HepG2 (cell line): ENCODE data around the gene WDR27. TPM values are rescaled to one million over a fixed set of nuclear protein-coding genes. Genes with fewer than 3 reads are reported as not detected.

Source experiments
- FOXP1 ChIP-seq, 2 experiments: fragments of 450-650 bp in 1 of 2; IDR thresholded peaks; 2 replicates each; pipeline ENCODE4 v1.6.1; 2017 to 2018; ENCODE audit warnings: antibody characterized with exemption in 1 of 2
- MED13 ChIP-seq: sonication (generic); formaldehyde crosslinking; IDR thresholded peaks from 2 replicates; pipeline ENCODE4 v1.5.0; 2020; ENCODE audit warnings: missing genetic modification reagents
- NR2F1 ChIP-seq, 2 experiments: fragments of 450-650 bp in 1 of 2; formaldehyde crosslinking in 1 of 2; IDR thresholded peaks; 2 replicates each; pipeline versions ENCODE4 v1.5.0 to v1.6.1; 2016 to 2020; ENCODE audit warnings: mild to moderate bottlenecking in 1 of 2, missing compliant biosample characterization in 1 of 2, missing genetic modification reagents in 1 of 2, moderate library complexity in 1 of 2
- PCBP2 ChIP-seq: fragments of 200-400 bp; formaldehyde crosslinking; optimal IDR thresholded peaks from 2 replicates; pipeline ENCODE3; 2018; ENCODE audit warnings: low read length, low read depth; ENCODE audit not compliant: poor library complexity, severe bottlenecking
- SMAD1 ChIP-seq: sonication (generic); formaldehyde crosslinking; IDR thresholded peaks from 2 replicates; pipeline ENCODE4 v1.4.0; 2020; ENCODE audit warnings: missing genetic modification reagents, low read depth, mild to moderate bottlenecking, borderline replicate concordance
- SOX5 ChIP-seq: IDR thresholded peaks from 2 replicates; pipeline ENCODE4 v1.6.1; 2016; ENCODE audit warnings: borderline replicate concordance
- TBP ChIP-seq: sonication (generic); formaldehyde crosslinking; IDR thresholded peaks from 2 replicates; pipeline ENCODE4 v1.5.0; 2020; ENCODE audit warnings: missing genetic modification reagents
- ZFP36 ChIP-seq: fragments of 150-350 bp; IDR thresholded peaks from 2 replicates; pipeline ENCODE4 v1.6.1; 2018; ENCODE audit warnings: borderline replicate concordance, low read length, low read depth; ENCODE audit not compliant: partially characterized antibody
- ZNF235 ChIP-seq: sonication (generic); formaldehyde crosslinking; IDR thresholded peaks from 2 replicates; pipeline ENCODE4 v1.8.1; 2023; ENCODE audit warnings: mild to moderate bottlenecking, missing genetic modification reagents, borderline replicate concordance
- polyA plus RNA-seq, 8 experiments: library from polyadenylated mRNA; depleted of rRNA in 3 of 8; stranded (reverse) in 7 of 8; unstranded in 1 of 8; fragments of >200 nt; fragmentation: Illumina TruSeq in 4 of 8; extraction: Trizol in 4 of 8; gene quantifications; 2 replicates each; pipeline versions ENCODE4 v1.2.1 to v1.2.3, GENCODE V29; 2011 to 2016; ENCODE audit warnings: low read depth in 4 of 8, missing spikeins in 1 of 8, mixed read lengths in 1 of 8; ENCODE audit not compliant: insufficient read depth in 1 of 8
- total RNA-seq, 5 experiments: library from RNA; depleted of rRNA; stranded (reverse); fragments of >200 nt; fragmentation: Illumina TruSeq; extraction: Trizol; gene quantifications; 2 replicates each; pipeline ENCODE4 v1.2.3, GENCODE V29; 2016; ENCODE audit warnings: low read depth in 1 of 5
- TF ChIP-seq, protein P1 (sequence below): sonication (generic); formaldehyde crosslinking; IDR thresholded peaks from 2 replicates; pipeline ENCODE4 v1.5.0; 2020; ENCODE audit warnings: missing genetic modification reagents
- TF ChIP-seq, protein P2 (sequence below): sonication (generic); formaldehyde crosslinking; IDR thresholded peaks from 2 replicates; pipeline ENCODE4 v1.8.0; 2022; ENCODE audit warnings: mild to moderate bottlenecking, missing genetic modification reagents; ENCODE audit not compliant: insufficient replicate concordance
- TF ChIP-seq, protein P3 (sequence below): sonication (generic); formaldehyde crosslinking; IDR thresholded peaks from 2 replicates; pipeline ENCODE4 v1.8.1; 2023; ENCODE audit warnings: mild to moderate bottlenecking, missing genetic modification reagents, borderline replicate concordance
- TF ChIP-seq, protein P4 (sequence below): sonication (generic); formaldehyde crosslinking; conservative IDR thresholded peaks from 2 replicates; pipeline ENCODE4 v1.4.0; 2020; ENCODE audit warnings: missing genetic modification reagents
- TF ChIP-seq, protein P5 (sequence below): sonication (generic); formaldehyde crosslinking; IDR thresholded peaks from 2 replicates; pipeline ENCODE4 v1.8.0; 2022; ENCODE audit warnings: mild to moderate bottlenecking, missing genetic modification reagents, borderline replicate concordance
- TF ChIP-seq, protein P6 (sequence below): sonication (generic); formaldehyde crosslinking; IDR thresholded peaks from 2 replicates; pipeline ENCODE4 v1.4.0; 2020; ENCODE audit warnings: missing genetic modification reagents
- TF ChIP-seq, protein P7 (sequence below): sonication (generic); formaldehyde crosslinking; IDR thresholded peaks from 2 replicates; pipeline ENCODE4 v1.4.0; 2020; ENCODE audit warnings: missing genetic modification reagents

The WDR27 gene
- total and polyA plus RNA-seq, 2 of the 13 experiments (the other 11 are each of a cell fraction or from before 2014, with no cell fraction given), result 34.1 to 80.3 TPM

DNA sequence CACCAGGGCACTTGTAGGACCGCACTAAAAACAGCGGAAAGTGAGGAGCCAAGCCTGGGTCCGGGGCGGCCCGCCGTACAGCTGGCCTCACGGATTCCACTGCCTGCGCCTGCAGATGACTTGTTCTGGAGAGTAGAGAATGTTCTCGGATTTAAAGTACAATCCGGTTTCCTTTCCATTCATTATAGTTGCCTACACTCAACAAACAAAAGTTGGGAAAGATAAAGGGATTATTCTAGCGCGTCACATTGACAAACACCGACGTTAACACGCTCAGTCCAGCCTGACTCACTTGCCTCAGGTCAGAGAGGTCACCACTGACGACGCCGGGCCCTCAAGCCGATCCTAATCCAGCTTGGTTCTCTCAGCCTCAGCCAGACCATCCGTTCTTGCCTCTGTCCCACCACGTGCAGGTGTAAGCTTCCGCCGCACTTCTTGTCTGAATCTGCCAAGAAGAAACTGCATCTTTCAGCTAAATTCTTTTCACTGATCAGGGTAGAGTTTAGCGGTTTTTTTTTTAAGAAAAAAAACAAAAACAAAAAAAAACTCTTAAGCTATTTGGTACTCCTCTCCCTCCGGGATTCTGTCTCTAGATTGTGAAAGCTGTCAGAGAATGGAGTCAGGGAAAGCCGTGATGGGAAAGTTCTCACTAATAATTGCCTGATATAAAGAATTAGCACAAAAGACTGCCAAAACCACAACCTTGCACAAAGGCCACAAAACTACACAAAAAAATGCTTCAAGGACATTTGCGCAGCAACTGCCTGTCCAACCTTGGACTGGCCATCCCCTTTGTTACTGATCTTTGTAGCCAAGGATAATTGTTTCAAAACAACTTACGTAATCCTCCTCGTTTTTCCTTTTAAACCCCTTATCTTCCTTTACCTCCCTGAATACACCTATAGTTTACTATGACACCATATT lies 23.6 kb upstream of the WDR27 start (continued):
- TF ChIP-seq, protein P1, sequence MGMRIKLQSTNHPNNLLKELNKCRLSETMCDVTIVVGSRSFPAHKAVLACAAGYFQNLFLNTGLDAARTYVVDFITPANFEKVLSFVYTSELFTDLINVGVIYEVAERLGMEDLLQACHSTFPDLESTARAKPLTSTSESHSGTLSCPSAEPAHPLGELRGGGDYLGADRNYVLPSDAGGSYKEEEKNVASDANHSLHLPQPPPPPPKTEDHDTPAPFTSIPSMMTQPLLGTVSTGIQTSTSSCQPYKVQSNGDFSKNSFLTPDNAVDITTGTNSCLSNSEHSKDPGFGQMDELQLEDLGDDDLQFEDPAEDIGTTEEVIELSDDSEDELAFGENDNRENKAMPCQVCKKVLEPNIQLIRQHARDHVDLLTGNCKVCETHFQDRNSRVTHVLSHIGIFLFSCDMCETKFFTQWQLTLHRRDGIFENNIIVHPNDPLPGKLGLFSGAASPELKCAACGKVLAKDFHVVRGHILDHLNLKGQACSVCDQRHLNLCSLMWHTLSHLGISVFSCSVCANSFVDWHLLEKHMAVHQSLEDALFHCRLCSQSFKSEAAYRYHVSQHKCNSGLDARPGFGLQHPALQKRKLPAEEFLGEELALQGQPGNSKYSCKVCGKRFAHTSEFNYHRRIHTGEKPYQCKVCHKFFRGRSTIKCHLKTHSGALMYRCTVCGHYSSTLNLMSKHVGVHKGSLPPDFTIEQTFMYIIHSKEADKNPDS (CRISPR knock-in tag), result no peak
- TF ChIP-seq NR2F1 (CRISPR knock-in tag; IDR thresholded peaks at IDR 0.05) (peak; percentile 98 to 99), TBP (no peak), PCBP2 (no peak), MED13 (CRISPR knock-in tag) (0 out of 2 replicates have a peak, but pooled peaks have one; percentile 44), FOXP1 (IDR thresholded peaks at IDR 0.05) (0 out of 2 replicates have a peak, but pooled peaks have one; percentile 27), FOXP1 (CRISPR knock-in tag; IDR thresholded peaks at IDR 0.05) (peak; percentile 94), ZFP36 (no peak), ZNF235 (CRISPR knock-in tag) (peak; percentile 15; the same call in 1 of the 2 replicates), SMAD1 (CRISPR knock-in tag) (no peak), SOX5 (CRISPR knock-in tag) (peak; percentile 98)
- TF ChIP-seq, protein P2, sequence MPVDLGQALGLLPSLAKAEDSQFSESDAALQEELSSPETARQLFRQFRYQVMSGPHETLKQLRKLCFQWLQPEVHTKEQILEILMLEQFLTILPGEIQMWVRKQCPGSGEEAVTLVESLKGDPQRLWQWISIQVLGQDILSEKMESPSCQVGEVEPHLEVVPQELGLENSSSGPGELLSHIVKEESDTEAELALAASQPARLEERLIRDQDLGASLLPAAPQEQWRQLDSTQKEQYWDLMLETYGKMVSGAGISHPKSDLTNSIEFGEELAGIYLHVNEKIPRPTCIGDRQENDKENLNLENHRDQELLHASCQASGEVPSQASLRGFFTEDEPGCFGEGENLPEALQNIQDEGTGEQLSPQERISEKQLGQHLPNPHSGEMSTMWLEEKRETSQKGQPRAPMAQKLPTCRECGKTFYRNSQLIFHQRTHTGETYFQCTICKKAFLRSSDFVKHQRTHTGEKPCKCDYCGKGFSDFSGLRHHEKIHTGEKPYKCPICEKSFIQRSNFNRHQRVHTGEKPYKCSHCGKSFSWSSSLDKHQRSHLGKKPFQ (CRISPR knock-in tag), result peak; percentile 10
- TF ChIP-seq, protein P3, sequence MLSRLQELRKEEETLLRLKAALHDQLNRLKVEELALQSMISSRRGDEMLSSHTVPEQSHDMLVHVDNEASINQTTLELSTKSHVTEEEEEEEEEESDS (CRISPR knock-in tag), result no peak; the same call in 1 of the 2 replicates
- TF ChIP-seq, protein P4, sequence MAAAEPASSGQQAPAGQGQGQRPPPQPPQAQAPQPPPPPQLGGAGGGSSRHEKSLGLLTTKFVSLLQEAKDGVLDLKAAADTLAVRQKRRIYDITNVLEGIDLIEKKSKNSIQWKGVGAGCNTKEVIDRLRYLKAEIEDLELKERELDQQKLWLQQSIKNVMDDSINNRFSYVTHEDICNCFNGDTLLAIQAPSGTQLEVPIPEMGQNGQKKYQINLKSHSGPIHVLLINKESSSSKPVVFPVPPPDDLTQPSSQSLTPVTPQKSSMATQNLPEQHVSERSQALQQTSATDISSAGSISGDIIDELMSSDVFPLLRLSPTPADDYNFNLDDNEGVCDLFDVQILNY (CRISPR knock-in tag), result no peak
- TF ChIP-seq, protein P5, sequence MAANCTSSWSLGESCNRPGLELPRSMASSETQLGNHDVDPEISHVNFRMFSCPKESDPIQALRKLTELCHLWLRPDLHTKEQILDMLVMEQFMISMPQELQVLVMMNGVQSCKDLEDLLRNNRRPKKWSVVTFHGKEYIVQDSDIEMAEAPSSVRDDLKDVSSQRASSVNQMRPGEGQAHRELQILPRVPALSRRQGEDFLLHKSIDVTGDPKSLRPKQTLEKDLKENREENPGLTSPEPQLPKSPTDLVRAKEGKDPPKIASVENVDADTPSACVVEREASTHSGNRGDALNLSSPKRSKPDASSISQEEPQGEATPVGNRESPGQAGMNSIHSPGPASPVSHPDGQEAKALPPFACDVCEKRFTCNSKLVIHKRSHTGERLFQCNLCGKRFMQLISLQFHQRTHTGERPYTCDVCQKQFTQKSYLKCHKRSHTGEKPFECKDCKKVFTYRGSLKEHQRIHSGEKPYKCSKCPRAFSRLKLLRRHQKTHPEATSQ, result peak; percentile 46; the same call in 1 of the 2 replicates
- TF ChIP-seq, protein P6, sequence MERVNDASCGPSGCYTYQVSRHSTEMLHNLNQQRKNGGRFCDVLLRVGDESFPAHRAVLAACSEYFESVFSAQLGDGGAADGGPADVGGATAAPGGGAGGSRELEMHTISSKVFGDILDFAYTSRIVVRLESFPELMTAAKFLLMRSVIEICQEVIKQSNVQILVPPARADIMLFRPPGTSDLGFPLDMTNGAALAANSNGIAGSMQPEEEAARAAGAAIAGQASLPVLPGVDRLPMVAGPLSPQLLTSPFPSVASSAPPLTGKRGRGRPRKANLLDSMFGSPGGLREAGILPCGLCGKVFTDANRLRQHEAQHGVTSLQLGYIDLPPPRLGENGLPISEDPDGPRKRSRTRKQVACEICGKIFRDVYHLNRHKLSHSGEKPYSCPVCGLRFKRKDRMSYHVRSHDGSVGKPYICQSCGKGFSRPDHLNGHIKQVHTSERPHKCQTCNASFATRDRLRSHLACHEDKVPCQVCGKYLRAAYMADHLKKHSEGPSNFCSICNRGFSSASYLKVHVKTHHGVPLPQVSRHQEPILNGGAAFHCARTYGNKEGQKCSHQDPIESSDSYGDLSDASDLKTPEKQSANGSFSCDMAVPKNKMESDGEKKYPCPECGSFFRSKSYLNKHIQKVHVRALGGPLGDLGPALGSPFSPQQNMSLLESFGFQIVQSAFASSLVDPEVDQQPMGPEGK, result peak; percentile 45; the same call in 1 of the 2 replicates
- TF ChIP-seq, protein P7, sequence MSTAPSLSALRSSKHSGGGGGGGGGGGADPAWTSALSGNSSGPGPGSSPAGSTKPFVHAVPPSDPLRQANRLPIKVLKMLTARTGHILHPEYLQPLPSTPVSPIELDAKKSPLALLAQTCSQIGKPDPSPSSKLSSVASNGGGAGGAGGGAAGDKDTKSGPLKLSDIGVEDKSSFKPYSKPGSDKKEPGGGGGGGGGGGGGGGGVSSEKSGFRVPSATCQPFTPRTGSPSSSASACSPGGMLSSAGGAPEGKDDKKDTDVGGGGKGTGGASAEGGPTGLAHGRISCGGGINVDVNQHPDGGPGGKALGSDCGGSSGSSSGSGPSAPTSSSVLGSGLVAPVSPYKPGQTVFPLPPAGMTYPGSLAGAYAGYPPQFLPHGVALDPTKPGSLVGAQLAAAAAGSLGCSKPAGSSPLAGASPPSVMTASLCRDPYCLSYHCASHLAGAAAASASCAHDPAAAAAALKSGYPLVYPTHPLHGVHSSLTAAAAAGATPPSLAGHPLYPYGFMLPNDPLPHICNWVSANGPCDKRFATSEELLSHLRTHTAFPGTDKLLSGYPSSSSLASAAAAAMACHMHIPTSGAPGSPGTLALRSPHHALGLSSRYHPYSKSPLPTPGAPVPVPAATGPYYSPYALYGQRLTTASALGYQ (CRISPR knock-in tag), result peak; percentile 59; the same call in 1 of the 2 replicates
